Left ventricle myocardium inferior (tissue), 1 donor: ENCODE results near the gene LRRC32. TPM values are rescaled to one million over a fixed set of nuclear protein-coding genes. Genes with fewer than 3 reads are reported as not detected.

Experiments
- DNase-seq: peaks from one replicate; pipeline ENCODE4 v3.0.0-alpha.2; 2020
- H3K27ac ChIP-seq: fragments of 200-600 bp; replicated peaks from 2 replicates; pipeline ENCODE4 v1.8.0; 2021
- H3K27me3 ChIP-seq: fragments of 200-600 bp; 2 replicates; pipeline ENCODE4 v1.8.0; 2021; ENCODE audit warnings: low read depth
- H3K36me3 ChIP-seq: fragments of 200-600 bp; 2 replicates; pipeline ENCODE4 v1.8.0; 2021
- H3K4me1 ChIP-seq: fragments of 200-600 bp; 2 replicates; pipeline ENCODE4 v1.8.0; 2021
- H3K4me3 ChIP-seq: fragments of 200-600 bp; 2 replicates; pipeline ENCODE4 v1.8.0; 2021; ENCODE audit warnings: mild to moderate bottlenecking, moderate library complexity
- H3K9me3 ChIP-seq: fragments of 200-600 bp; replicated peaks from 2 replicates; pipeline ENCODE4 v1.8.0; 2021
- intact Hi-C: fragments of 100-400 bp; cut with micrococcal nuclease; formaldehyde crosslinking; loops from one replicate; pipeline ENCODE4 v1.11.0; 2022
- total RNA-seq: library from RNA; stranded (reverse); fragmentation: NEBNext Ultra II Directional; extraction: Animal tissue kit (Norgen Biotek cat#: 25700); gene quantifications from one replicate; pipeline ENCODE4 v1.2.1, GENCODE V29; 2021
- TF ChIP-seq, protein P1 (sequence below): fragments of 200-600 bp; IDR thresholded peaks from 2 replicates; pipeline ENCODE4 v1.8.0; 2021; ENCODE audit warnings: antibody characterized with exemption, mild to moderate bottlenecking, borderline replicate concordance
- donor health status: DM: no; HTN: yes; CAD: no; lungs with severe emphysema.

LRRC32 gene
- total RNA-seq, 1 donor from 2014 or later, result 35.1 TPM

DNA sequence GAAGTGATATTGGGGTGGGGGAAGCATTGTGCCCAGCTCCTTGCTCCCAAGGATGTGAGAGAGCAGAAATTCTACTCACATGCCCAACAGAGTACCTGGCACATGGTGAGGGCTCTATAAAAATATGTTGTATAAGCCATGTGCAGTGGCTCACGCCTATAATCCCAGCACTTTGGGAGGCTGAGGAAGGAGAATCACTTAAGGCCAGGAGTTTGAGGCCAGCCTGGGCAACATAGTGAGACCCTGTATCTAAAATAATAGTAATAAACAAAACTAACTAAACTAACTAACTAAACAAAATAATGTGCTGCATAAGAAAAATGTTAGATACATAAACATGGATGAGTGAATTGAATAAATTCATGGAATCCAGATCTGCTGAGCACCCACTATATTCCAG is 33.2 kb upstream of the LRRC32 start:
- Histone ChIP-seq H3K4me1 (no peaks in the 10 kb centered on the region), H3K27me3 (no peaks in the 10 kb centered on the region), H3K27ac (no peak overlapping the region), H3K36me3 (no peaks in the 10 kb centered on the region), H3K9me3 (peaks cover 5% of the 10 kb centered on the region), H3K4me3 (no peak overlapping the region)
- TF ChIP-seq, protein P1, sequence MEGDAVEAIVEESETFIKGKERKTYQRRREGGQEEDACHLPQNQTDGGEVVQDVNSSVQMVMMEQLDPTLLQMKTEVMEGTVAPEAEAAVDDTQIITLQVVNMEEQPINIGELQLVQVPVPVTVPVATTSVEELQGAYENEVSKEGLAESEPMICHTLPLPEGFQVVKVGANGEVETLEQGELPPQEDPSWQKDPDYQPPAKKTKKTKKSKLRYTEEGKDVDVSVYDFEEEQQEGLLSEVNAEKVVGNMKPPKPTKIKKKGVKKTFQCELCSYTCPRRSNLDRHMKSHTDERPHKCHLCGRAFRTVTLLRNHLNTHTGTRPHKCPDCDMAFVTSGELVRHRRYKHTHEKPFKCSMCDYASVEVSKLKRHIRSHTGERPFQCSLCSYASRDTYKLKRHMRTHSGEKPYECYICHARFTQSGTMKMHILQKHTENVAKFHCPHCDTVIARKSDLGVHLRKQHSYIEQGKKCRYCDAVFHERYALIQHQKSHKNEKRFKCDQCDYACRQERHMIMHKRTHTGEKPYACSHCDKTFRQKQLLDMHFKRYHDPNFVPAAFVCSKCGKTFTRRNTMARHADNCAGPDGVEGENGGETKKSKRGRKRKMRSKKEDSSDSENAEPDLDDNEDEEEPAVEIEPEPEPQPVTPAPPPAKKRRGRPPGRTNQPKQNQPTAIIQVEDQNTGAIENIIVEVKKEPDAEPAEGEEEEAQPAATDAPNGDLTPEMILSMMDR, result no peak
- intact Hi-C loops, result no loop called here
- DNase-seq, result no peak

DNA sequence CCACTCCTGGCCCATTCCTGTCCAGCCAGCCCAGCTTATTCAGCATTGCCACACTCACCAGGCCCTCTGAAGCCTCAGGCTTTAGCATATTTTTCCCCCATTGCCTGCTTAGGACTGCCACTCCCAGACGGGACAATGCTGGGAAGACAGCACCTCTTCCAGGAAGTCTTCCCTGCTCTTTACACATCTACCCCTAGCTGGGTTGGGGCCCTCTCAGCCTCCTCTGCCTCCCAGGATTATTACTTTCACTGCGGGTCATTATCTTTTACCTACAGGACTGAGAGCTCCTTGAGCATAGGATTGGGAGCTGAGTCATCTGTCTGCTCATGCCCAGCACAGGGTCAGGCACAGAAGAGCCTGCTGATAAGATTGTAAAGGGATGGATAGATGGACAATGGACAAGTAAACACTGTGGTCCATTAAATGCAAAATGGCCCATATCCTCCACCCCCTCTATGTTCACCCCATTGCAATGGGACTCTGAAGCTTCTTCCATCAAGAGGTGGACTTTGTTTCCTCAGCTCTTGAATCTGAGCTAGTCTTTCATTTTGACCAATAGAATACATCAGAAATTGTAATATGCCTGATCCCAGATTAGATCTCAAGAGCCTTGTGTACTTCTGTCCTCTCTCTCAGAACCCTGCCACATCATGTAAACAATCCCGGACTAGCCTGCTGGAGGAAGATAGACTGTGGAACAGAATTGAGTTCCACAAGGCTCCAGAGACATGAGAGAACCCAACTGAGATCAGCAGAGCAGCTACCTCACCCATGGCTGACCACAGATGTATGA is 32.0 kb upstream of the LRRC32 start:
- Histone ChIP-seq H3K4me1 (no peaks in the 10 kb centered on the region), H3K27me3 (no peaks in the 10 kb centered on the region), H3K27ac (no peak overlapping the region), H3K4me3 (no peak overlapping the region), H3K36me3 (no peaks in the 10 kb centered on the region), H3K9me3 (peaks cover 5% of the 10 kb centered on the region)
- intact Hi-C loops, result no loop called here
- DNase-seq, result no peak
- TF ChIP-seq, protein P1, result no peak

DNA sequence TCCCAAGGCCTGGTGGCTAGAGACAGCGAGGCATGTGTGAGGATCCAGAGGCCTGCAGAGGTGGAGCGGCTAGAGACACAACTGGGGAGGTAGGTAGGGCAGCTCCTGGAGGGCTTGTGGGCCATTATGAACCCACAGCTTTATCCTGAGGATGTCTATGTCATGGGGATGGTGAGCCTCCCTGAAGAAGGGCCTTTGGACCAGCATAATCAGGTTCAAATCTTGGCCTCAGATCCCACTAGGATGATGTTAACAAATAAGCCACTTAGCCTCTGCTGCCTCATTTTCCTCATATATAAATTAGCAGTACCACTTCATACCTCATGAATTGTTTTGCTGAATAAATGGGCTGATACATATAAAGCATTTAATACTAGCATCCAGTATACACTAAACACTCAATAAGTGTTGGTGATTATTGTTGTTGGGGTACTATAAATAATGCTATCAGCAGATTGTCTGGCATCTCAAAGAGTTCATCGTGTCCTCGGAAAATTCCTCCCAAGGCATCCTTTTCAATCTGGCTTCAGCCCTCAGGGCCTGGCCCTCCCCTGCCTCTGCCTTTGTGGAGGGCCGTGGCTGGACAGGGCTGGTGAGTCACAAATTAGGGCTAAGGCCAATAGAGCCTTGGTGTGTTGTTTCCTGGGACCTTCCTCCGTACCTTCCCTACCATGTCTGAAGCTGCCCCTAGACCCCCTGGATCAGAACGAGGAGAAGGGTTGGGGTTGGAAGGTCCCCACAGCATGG is 30.9 kb upstream of the LRRC32 start:
- TF ChIP-seq, protein P1, result no peak
- Histone ChIP-seq H3K36me3 (no peaks in the 10 kb centered on the region), H3K27ac (no peak overlapping the region), H3K27me3 (no peaks in the 10 kb centered on the region), H3K4me1 (no peaks in the 10 kb centered on the region), H3K9me3 (peaks cover 5% of the 10 kb centered on the region), H3K4me3 (no peak overlapping the region)
- DNase-seq, result no peak
- intact Hi-C loops, result no loop called here

DNA sequence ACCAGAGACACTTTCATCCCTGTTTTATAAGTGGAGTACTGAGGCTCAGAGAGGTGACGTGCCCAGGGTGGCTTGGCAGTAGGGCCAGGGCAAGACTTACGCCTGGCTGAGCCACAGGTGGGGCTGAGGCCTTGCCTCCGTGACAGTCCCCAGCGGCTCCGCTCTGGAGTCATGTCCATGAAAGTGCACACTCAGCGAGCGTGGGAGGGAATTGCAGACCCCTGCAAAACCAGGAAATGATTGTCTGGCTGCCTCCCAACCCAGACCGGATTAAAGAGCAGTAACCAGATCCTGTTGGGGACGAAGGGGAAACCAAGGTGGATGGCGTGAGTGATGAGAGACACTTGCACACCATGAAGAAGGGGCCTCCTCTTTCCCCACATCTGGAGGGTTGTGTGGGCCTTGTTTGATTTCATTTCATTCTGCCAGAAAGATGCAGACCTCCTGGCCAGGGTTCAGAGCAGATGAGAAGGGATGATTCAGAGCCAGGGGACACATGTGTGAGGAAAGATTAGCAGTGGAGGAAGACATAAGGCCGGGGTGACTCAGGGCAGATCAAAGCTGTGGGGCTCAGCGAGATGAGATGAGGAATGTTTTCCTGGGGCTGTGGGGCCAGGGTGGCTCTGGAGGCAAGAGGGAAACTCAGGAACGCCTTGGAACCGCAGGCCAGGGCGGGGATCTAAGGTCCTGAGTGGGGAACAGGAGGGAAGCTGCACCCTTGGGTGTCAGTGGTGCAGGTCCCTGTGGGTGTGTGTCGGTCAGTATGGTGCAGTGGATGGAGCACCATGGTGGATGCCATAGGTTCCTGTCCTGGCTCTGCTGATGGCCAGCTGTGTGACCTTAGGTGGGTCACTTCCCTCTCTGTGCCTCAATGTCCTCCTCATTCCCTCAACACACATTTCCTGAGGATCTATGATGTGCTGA is 29.9 kb upstream of the LRRC32 start:
- TF ChIP-seq, protein P1, result no peak
- no peak for DNase-seq
- H3K4me1 ChIP-seq, result no peaks in the 10 kb centered on the region

DNA sequence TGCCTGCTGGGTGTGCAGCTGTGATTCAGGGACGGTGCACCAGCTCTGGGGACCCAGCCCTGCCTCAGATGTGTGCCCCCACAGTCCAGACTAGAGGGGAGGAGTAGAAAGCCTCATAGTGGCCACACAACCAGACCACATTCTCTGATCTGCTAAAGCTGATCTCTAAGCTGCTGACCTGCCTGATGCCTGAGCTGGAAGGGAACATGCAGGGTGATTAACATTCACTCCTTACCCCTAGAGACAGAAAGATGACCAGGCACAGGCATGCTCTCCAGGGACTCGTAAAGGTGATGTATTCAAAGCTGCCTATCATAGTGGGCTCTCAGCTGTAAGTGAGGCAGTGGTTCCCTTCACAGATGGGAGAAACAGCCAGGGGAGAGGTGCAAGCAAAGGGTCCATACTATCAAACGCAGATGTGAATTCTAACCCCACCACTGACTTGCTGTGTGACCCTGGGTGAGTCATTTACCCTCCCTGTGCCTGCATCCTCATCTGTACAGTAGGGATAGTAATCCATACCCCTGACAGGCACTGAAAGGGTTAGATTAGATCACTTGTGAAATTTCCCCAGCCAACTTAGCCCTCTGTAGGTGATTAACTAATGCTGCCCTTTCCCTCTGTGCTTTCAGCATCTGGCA is 29.0 kb upstream of the LRRC32 start:
- no peak overlapping the region for H3K27ac ChIP-seq
- no peaks in the 10 kb centered on the region for H3K27me3 ChIP-seq
- intact Hi-C loops, result no loop called here
- TF ChIP-seq, protein P1, result no peak
- no peaks in the 10 kb centered on the region for H3K4me1 ChIP-seq
- no peak for DNase-seq
- H3K36me3 ChIP-seq, result no peaks in the 10 kb centered on the region
- no peaks in the 10 kb centered on the region for H3K9me3 ChIP-seq
- no peak overlapping the region for H3K4me3 ChIP-seq

More for the DNA sequence above, 29.9 kb upstream of the LRRC32 start:
- Histone ChIP-seq H3K27me3 (no peaks in the 10 kb centered on the region), H3K4me3 (no peak overlapping the region), H3K9me3 (peaks cover under 1% of the 10 kb centered on the region), H3K27ac (no peak overlapping the region), H3K36me3 (no peaks in the 10 kb centered on the region)
- intact Hi-C loops, result no loop called here
